Astrocyte (in vitro differentiated cells and primary cell): Measurements from ENCODE around the gene DCLK1. TPM values are rescaled to one million over a fixed set of nuclear protein-coding genes. Genes with fewer than 3 reads are reported as not detected.

Source experiments
- DNase-seq: peaks from one replicate; pipeline ENCODE4 v3.0.0-alpha.2; 2010; ENCODE audit warnings: low read depth
- FAIRE-seq: peaks from 2 replicates; lab custom pipeline; 2011; peaks lifted over from hg19 to GRCh38; lab: Jason Lieb, UNC
- H2AFZ ChIP-seq: 2 replicates; pipeline ENCODE4 v1.6.0; 2012; ENCODE audit warnings: low read depth, low read length, inconsistent platforms
- H3K27ac ChIP-seq: 2 replicates; pipeline ENCODE4 v1.5.1; 2011; ENCODE audit warnings: low read depth, low read length, inconsistent platforms
- H3K27me3 ChIP-seq: 2 replicates; pipeline ENCODE4 v1.6.0; 2011; ENCODE audit warnings: low read length, inconsistent platforms; ENCODE audit not compliant: insufficient read depth
- H3K36me3 ChIP-seq: 2 replicates; pipeline ENCODE4 v1.5.1; 2011; ENCODE audit warnings: low read length, inconsistent platforms; ENCODE audit not compliant: insufficient read depth
- H3K4me1 ChIP-seq: 2 replicates; pipeline ENCODE4 v1.5.1; 2011; ENCODE audit warnings: low read length, inconsistent platforms; ENCODE audit not compliant: insufficient read depth
- H3K4me2 ChIP-seq: 2 replicates; pipeline ENCODE4 v1.6.0; 2012; ENCODE audit warnings: low read length, inconsistent platforms
- H3K4me3 ChIP-seq: 2 replicates; pipeline ENCODE4 v1.5.1; 2011; ENCODE audit warnings: low read depth, mild to moderate bottlenecking, low read length, inconsistent platforms; ENCODE audit not compliant: insufficient read depth
- H3K79me2 ChIP-seq: 2 replicates; pipeline ENCODE4 v1.6.0; 2012; ENCODE audit warnings: mild to moderate bottlenecking, low read length, inconsistent platforms; ENCODE audit not compliant: insufficient read depth
- H3K9ac ChIP-seq: 2 replicates; pipeline ENCODE4 v1.6.0; 2012; ENCODE audit warnings: mild to moderate bottlenecking, low read length, inconsistent platforms
- H3K9me3 ChIP-seq: 2 replicates; pipeline ENCODE4 v1.5.1; 2012; ENCODE audit warnings: low read depth, mild to moderate bottlenecking, low read length, inconsistent platforms; ENCODE audit not compliant: insufficient read depth
- H4K20me1 ChIP-seq: 2 replicates; pipeline ENCODE4 v1.6.0; 2012; ENCODE audit warnings: low read length, inconsistent platforms; ENCODE audit not compliant: insufficient read depth
- H3K27ac Mint-ChIP-seq: one replicate; pipeline ENCODE4 v1.8.0; 2021; ENCODE audit warnings: mild to moderate bottlenecking, mixed read lengths; ENCODE audit not compliant: unreplicated experiment
- H3K27me3 Mint-ChIP-seq: one replicate; pipeline ENCODE4 v1.8.0; 2021; ENCODE audit warnings: low read depth, mixed read lengths; ENCODE audit not compliant: unreplicated experiment
- H3K36me3 Mint-ChIP-seq: one replicate; pipeline ENCODE4 v1.8.0; 2021; ENCODE audit warnings: low read depth, mixed read lengths; ENCODE audit not compliant: unreplicated experiment
- H3K4me1 Mint-ChIP-seq: one replicate; pipeline ENCODE4 v1.8.0; 2021; ENCODE audit warnings: low read depth, mixed read lengths; ENCODE audit not compliant: unreplicated experiment
- H3K4me3 Mint-ChIP-seq: one replicate; pipeline ENCODE4 v1.8.0; 2021; ENCODE audit warnings: mild to moderate bottlenecking, moderate library complexity, mixed read lengths; ENCODE audit not compliant: unreplicated experiment
- H3K9me3 Mint-ChIP-seq: one replicate; pipeline ENCODE4 v1.8.0; 2021; ENCODE audit warnings: mild to moderate bottlenecking, mixed read lengths; ENCODE audit not compliant: unreplicated experiment
- CTCF ChIP-seq: IDR thresholded peaks from 2 replicates; pipeline ENCODE4 v1.5.1; 2011; ENCODE audit warnings: low read depth, mild to moderate bottlenecking, inconsistent platforms, low read length, moderate library complexity; ENCODE audit not compliant: insufficient read depth
- EZH2 ChIP-seq: IDR thresholded peaks from 2 replicates; pipeline ENCODE4 v1.6.1; 2012; ENCODE audit warnings: mild to moderate bottlenecking, low read length, inconsistent platforms; ENCODE audit not compliant: insufficient read depth
- total RNA-seq: library from RNA; stranded (reverse); gene quantifications from 2 replicates; pipeline ENCODE4 v1.2.1, GENCODE V29; 2021

DCLK1 gene
- total RNA-seq, 1 donor from 2014 or later: 4.9 TPM

DNA sequence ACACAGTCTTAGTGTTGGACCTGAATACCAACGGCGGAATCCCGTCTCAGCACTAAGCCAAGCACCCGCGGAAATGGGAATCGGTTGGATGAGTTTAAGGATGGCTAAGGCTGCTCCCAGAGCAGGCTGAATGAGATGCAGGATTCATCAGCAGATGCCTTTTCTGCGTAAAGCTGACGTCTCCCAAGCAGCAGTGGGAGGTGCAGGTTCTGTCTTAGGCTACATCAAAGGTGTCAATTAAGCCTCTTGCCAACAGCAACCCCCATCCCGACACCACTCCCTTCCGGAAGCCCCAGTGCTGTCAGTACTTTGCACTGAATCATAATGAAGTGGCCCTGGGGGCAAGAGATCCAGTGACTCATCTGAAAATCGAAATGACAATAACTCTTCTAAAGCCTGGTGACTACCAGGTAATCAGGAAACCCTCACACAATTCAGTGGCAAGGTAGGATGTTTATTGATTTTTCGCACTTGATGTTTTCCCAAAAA is 275.6 kb downstream of the DCLK1 start:
- H3K27me3 ChIP-seq: no peaks in the 10 kb centered on the region
- FAIRE-seq: peak; percentile 77
- no peaks in the 10 kb centered on the region for H4K20me1 ChIP-seq
- no peak overlapping the region for H3K4me3 ChIP-seq
- Mint-ChIP-seq H3K36me3 (peaks cover 2% of the 10 kb centered on the region), H3K4me1 (peaks cover 38% of the 10 kb centered on the region), H3K27me3 (no peaks in the 10 kb centered on the region), H3K9me3 (peaks cover 2% of the 10 kb centered on the region), H3K4me3 (no peak overlapping the region), H3K27ac (no peak overlapping the region)
- H3K36me3 ChIP-seq: no peaks in the 10 kb centered on the region
- peak overlapping the region; percentile 52 for H3K4me2 ChIP-seq
- DNase-seq: peak; percentile 58
- no peaks in the 10 kb centered on the region for H3K9me3 ChIP-seq
- peaks cover 29% of the 10 kb centered on the region for H3K4me1 ChIP-seq
- H3K27ac ChIP-seq: no peak overlapping the region
- no peak overlapping the region for H3K9ac ChIP-seq
- no peak overlapping the region for H2AFZ ChIP-seq
- TF ChIP-seq EZH2 (no peak), CTCF (no peak)
- H3K79me2 ChIP-seq: no peaks in the 10 kb centered on the region

- peak; percentile 32 for FAIRE-seq
- H3K4me3 ChIP-seq: no peak overlapping the region
These were observed 276.9 kb downstream of the DCLK1 start for GRCh38 chr13:35854286-35854685.

More at GRCh38 chr13:35854286-35854685, 276.9 kb downstream of the DCLK1 start:
- no peak overlapping the region for H3K27ac Mint-ChIP-seq
- Histone ChIP-seq H3K27ac (no peak overlapping the region), H3K4me1 (peaks cover 29% of the 10 kb centered on the region), H3K27me3 (no peaks in the 10 kb centered on the region), H2AFZ (no peak overlapping the region), H3K9ac (no peak overlapping the region), H3K4me2 (no peak overlapping the region), H3K79me2 (no peaks in the 10 kb centered on the region), H4K20me1 (no peaks in the 10 kb centered on the region), H3K9me3 (no peaks in the 10 kb centered on the region), H3K36me3 (no peaks in the 10 kb centered on the region)
- TF ChIP-seq CTCF (no peak), EZH2 (no peak)
- no peak for DNase-seq
- H3K4me1 Mint-ChIP-seq: peaks cover 38% of the 10 kb centered on the region
- peaks cover 2% of the 10 kb centered on the region for H3K9me3 Mint-ChIP-seq
- H3K36me3 Mint-ChIP-seq: peaks cover 2% of the 10 kb centered on the region
- no peak overlapping the region for H3K4me3 Mint-ChIP-seq
- no peaks in the 10 kb centered on the region for H3K27me3 Mint-ChIP-seq
